HFFc6 (cell line): ENCODE results near the gene NDUFB2. TPM values are rescaled to one million over a fixed set of nuclear protein-coding genes. Genes with fewer than 3 reads are reported as not detected.
"Not testable (repeated sequence)": the region's sequence is repeated elsewhere in the genome, so short reads cannot be mapped to it uniquely, and the experiment has no call there.

Experiments
- DNase-seq: peaks from one replicate; pipeline ENCODE4 v3.0.0-alpha.2; 2018
- H3K27ac Mint-ChIP-seq: 2 replicates; pipeline ENCODE4 v1.8.0; 2020; ENCODE audit warnings: mild to moderate bottlenecking, mixed read lengths
- H3K27me3 Mint-ChIP-seq: 2 replicates; pipeline ENCODE4 v1.8.0; 2021; ENCODE audit warnings: mild to moderate bottlenecking, moderate library complexity, mixed read lengths; ENCODE audit not compliant: insufficient read depth
- H3K36me3 Mint-ChIP-seq: 2 replicates; pipeline ENCODE4 v1.8.0; 2021; ENCODE audit warnings: low read depth, mixed read lengths
- H3K4me1 Mint-ChIP-seq: 2 replicates; pipeline ENCODE4 v1.8.0; 2020; ENCODE audit warnings: low read depth, mixed read lengths
- H3K4me3 Mint-ChIP-seq: 2 replicates; pipeline ENCODE4 v1.8.0; 2020; ENCODE audit warnings: mild to moderate bottlenecking, moderate library complexity, mixed read lengths
- H3K9me3 Mint-ChIP-seq: 2 replicates; pipeline ENCODE4 v1.8.0; 2020; ENCODE audit warnings: mild to moderate bottlenecking, mixed read lengths
- total RNA-seq, 6 experiments: library from RNA; stranded (reverse); fragmentation: NEBNext Ultra II Directional; extraction: Animal tissue kit (Norgen Biotek cat#: 25700); gene quantifications; 2 replicates in 1 of 6; 3 replicates in 5 of 6; pipeline ENCODE4 v1.2.3, GENCODE V29; 2021
- TF ChIP-seq, protein P1 (sequence below): fragments of 200-600 bp; sonication (generic); IDR thresholded peaks from 2 replicates; pipeline ENCODE4 v1.5.0; 2021; ENCODE audit warnings: antibody characterized with exemption, mild to moderate bottlenecking

The NDUFB2 gene
- total RNA-seq, 6 experiments from 2014 or later, result 176 to 254 (median 205) TPM

DNA sequence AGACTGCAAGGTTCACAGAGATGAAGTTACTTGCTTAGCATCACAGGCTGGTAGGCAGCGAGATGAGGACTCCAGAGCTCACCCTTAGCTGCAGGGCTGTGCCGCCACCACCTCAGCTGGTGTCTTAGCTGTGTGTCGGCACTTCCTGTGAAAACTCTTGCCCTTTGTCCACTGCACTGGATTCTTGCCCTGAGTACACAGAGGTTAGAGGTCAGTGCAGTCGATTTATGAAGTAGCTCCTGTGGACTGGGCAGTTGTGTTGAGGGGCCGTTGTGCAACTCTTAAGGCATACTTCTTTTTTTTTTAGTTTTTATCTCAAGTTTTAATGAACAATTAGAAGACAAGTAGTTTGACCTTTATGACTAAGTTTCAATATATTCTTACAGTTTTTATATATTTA is 10.6 kb downstream of the NDUFB2 start:
- H3K9me3 Mint-ChIP-seq, result no peaks in the 10 kb centered on the region
- peaks cover 29% of the 10 kb centered on the region for H3K36me3 Mint-ChIP-seq
- H3K27me3 Mint-ChIP-seq, result no peaks in the 10 kb centered on the region; the same call in 1 of the 2 replicates
- H3K4me3 Mint-ChIP-seq, result no peak overlapping the region
- TF ChIP-seq, protein P1, sequence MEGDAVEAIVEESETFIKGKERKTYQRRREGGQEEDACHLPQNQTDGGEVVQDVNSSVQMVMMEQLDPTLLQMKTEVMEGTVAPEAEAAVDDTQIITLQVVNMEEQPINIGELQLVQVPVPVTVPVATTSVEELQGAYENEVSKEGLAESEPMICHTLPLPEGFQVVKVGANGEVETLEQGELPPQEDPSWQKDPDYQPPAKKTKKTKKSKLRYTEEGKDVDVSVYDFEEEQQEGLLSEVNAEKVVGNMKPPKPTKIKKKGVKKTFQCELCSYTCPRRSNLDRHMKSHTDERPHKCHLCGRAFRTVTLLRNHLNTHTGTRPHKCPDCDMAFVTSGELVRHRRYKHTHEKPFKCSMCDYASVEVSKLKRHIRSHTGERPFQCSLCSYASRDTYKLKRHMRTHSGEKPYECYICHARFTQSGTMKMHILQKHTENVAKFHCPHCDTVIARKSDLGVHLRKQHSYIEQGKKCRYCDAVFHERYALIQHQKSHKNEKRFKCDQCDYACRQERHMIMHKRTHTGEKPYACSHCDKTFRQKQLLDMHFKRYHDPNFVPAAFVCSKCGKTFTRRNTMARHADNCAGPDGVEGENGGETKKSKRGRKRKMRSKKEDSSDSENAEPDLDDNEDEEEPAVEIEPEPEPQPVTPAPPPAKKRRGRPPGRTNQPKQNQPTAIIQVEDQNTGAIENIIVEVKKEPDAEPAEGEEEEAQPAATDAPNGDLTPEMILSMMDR, result no peak
- no peak for DNase-seq
- no peak overlapping the region for H3K27ac Mint-ChIP-seq
- H3K4me1 Mint-ChIP-seq, result 0 out of 2 replicates have a peak, but pooled peaks cover 4% of the 10 kb centered on the region

DNA sequence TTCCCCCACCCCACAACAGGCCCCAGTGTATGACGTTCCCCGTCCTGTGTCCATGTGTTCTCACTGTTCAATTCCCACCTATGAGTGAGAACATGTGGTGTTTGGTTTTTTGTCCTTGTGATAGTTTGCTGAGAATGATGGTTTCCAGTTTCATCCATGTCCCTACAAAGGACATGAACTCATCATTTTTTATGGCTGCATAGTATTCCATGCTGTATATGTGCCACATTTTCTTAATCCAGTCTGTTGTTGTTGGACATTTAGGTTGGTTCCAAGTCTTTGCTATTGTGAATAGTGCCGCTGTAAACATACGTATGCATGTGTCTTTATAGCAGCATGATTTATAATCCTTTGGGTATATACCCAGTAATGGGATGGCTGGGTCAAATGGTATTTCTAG is 12.3 kb downstream of the NDUFB2 start:
- not testable (repeated sequence) for H3K27ac Mint-ChIP-seq, H3K27me3 Mint-ChIP-seq, DNase-seq, H3K4me1 Mint-ChIP-seq, H3K4me3 Mint-ChIP-seq, H3K9me3 Mint-ChIP-seq
- peaks cover 38% of the 10 kb centered on the region for H3K36me3 Mint-ChIP-seq

DNA sequence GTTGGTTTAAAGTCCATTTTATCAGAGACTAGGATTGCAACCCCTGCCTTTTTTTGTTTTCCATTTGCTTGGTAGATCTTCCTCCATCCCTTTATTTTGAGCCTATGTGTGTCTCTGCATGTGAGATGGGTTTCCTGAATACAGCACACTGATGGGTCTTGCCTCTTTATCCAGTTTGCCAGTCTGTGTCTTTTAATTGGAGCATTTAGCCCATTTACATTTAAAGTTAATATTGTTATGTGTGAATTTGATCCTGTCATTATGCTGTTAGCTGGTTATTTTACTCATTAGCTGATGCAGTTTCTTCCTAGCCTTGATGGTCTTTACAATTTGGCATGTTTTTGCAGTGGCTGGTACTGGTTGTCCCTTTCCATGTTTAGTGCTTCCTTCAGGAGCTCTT is 15.9 kb downstream of the NDUFB2 start:
- H3K4me1 Mint-ChIP-seq, H3K27ac Mint-ChIP-seq, H3K9me3 Mint-ChIP-seq, H3K27me3 Mint-ChIP-seq, H3K4me3 Mint-ChIP-seq, DNase-seq: not testable (repeated sequence)
- peaks cover 27% of the 10 kb centered on the region for H3K36me3 Mint-ChIP-seq

DNA sequence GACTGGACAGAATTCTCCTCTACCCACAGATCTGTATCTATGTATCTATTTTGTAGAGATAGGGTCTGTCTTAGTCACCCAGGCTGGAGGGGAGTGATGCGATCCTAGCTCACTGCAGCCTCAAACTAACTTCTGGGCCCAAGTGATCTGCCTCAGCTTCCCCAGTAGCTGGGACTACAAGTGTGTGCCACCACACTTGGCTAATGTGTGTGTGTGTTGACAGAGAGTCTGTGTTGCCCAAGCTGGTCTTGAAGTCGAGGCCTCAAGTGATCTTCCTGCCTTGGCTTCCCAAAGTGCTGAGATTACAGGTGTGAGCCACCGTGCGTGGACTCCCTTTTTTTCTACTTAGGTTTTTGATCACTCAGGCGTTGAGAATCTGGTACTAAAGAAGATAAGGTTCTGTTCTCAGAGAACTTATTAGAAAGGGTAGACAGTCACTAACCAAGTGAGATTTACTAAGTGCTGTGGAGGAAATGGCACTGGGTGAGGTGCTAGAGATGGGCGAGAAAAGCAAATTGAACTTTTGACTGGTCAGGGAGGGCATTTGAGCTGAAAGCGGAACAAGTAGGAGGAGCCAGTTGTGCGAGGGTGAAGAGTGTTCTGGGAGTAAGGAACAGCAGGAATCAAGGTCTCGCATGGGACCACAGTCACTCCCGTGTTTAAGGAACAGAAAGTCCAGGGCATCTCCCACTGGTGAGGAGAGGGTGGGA is 18.0 kb downstream of the NDUFB2 start:
- DNase-seq, result no peak
- Mint-ChIP-seq H3K4me3 (no peak overlapping the region), H3K9me3 (no peaks in the 10 kb centered on the region), H3K4me1 (peaks cover 4% of the 10 kb centered on the region), H3K27me3 (no peaks in the 10 kb centered on the region), H3K27ac (no peak overlapping the region), H3K36me3 (peaks cover 23% of the 10 kb centered on the region)
- TF ChIP-seq, protein P1, result no peak

DNA sequence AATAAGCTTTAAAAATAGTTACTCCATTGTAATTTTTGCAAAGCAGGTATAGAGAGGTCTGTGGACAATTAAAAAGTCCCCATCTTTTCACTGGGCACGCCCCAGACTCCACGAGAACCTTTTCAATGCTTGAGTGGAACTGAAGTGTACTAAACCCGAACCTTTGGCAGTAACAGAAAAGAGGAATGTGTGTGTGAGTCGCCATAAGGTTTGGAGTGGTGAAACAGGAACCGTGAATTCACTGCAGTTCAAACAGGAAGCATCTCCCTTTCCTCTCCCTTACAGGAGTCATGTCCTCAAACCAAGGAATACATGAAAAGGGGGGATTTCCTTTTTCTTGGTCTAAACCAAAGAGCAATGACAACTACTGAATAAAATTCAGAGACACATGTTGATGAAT is 23.2 kb downstream of the NDUFB2 start:
- peaks cover 1% of the 10 kb centered on the region; the same call in 1 of the 2 replicates for H3K36me3 Mint-ChIP-seq
- H3K9me3 Mint-ChIP-seq, result no peaks in the 10 kb centered on the region
- TF ChIP-seq, protein P1, result no peak
- H3K4me3 Mint-ChIP-seq, result no peak overlapping the region
- no peak overlapping the region for H3K27ac Mint-ChIP-seq
- DNase-seq, result no peak
- H3K4me1 Mint-ChIP-seq, result peaks cover 12% of the 10 kb centered on the region
- H3K27me3 Mint-ChIP-seq, result no peaks in the 10 kb centered on the region

DNA sequence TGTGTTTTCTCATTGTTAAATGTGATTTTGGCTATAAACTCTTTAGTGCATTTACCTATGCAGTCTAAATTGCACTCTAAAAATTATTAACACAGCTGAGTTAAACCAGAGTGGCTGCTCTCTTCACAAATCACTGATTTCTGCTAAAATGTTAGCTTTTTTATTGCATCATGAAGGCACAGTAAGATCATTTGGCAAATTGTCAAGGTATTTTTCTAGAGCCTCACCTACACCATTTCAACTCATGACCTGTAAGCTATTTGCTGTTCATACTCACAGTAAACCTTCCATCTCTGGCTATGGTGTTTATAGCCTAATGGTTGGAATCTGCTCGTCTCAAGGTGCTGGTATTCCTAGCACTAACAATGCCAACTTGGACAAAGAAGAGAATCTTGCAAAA is 25.7 kb downstream of the NDUFB2 start:
- TF ChIP-seq, protein P1, result no peak
- H3K9me3 Mint-ChIP-seq, result no peaks in the 10 kb centered on the region
- H3K4me1 Mint-ChIP-seq, result peaks cover 12% of the 10 kb centered on the region
- DNase-seq, result no peak
- no peaks in the 10 kb centered on the region for H3K36me3 Mint-ChIP-seq
- no peak overlapping the region for H3K4me3 Mint-ChIP-seq
- no peak overlapping the region for H3K27ac Mint-ChIP-seq
- H3K27me3 Mint-ChIP-seq, result no peaks in the 10 kb centered on the region
